NB4 (cell line): ENCODE results near the gene GMPPB.

ENCODE experiments used
- MYC ChIP-seq: IDR thresholded peaks from 2 replicates; pipeline ENCODE4 v1.6.1; 2011; ENCODE audit warnings: low read depth, low read length
- POLR2A ChIP-seq: IDR thresholded peaks from 2 replicates; pipeline ENCODE4 v1.6.1; 2011; ENCODE audit warnings: mild to moderate bottlenecking; ENCODE audit not compliant: insufficient read length; ENCODE audit errors: extremely low read depth
- TF ChIP-seq, protein P1 (sequence below): IDR thresholded peaks from one replicate; pipeline ENCODE4 v1.5.1; 2012; ENCODE audit warnings: low read depth, low read length

DNA sequence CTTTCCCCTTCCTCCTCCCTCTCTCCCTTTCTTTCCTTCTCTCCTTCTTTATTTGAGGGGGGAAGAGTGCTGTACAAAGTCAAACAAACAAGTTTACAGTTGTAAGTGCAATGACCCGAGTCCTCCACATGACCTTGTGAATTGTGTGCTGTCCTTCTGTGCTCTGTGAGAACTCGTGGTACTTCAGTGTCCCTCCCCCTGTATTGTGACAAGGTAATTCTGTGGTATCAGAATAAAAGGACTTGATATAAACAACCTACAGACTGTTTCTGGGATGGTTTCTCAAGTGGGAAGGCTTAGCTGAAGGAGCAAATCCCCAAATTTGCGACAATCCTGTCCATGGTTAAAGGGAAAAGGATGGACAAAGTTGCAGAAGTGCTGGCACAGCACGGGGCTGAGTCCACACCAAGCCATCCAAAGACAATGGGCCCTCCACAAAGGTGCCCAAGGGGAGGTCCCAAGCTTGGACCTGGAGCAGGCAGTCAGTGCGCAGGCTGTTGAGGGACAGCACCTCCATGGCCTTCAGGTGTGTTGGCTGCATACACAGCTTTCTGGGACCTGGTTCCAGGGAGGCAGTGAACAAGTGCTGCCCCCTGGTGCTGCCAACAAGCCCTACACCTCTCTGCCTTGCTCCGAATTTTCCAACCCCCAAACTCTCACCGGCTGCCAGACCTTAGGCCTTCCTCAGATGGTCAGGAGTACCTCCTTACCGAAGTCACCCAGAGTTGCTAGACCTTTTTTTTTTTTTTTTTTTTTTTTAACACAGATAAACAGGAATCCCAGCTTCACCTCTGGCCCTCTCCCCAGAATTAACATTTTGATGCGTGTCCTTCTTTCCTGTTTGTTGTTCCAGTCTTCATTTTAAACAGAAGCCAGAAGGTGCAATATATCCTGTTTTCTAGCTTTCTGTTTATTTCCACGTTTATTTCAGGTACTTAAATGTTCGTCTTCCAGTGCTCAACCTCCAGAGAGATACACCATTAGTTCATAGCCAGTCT, 52.2 kb downstream of the GMPPB start:
- TF ChIP-seq, protein P1, sequence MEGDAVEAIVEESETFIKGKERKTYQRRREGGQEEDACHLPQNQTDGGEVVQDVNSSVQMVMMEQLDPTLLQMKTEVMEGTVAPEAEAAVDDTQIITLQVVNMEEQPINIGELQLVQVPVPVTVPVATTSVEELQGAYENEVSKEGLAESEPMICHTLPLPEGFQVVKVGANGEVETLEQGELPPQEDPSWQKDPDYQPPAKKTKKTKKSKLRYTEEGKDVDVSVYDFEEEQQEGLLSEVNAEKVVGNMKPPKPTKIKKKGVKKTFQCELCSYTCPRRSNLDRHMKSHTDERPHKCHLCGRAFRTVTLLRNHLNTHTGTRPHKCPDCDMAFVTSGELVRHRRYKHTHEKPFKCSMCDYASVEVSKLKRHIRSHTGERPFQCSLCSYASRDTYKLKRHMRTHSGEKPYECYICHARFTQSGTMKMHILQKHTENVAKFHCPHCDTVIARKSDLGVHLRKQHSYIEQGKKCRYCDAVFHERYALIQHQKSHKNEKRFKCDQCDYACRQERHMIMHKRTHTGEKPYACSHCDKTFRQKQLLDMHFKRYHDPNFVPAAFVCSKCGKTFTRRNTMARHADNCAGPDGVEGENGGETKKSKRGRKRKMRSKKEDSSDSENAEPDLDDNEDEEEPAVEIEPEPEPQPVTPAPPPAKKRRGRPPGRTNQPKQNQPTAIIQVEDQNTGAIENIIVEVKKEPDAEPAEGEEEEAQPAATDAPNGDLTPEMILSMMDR, result peak; percentile 82
- TF ChIP-seq MYC, result peak; percentile 18; the same call in 1 of the 2 replicates
- no peak for TF ChIP-seq POLR2A
